Gastrocnemius medialis (tissue), 4 donors: Measurements from ENCODE around the gene ENOX1. TPM values are rescaled to one million over a fixed set of nuclear protein-coding genes. Genes with fewer than 3 reads are reported as not detected.

Experiments
- ATAC-seq, 2 donors: fragments of 150-250 bp; one replicate each; pipeline ENCODE4 v1.9.1; 2016
- DNase-seq, 2 donors: peaks; one replicate each; pipeline ENCODE4 v3.0.0-alpha.2; 2019
- H3K27ac ChIP-seq, 4 donors: fragments of 200-600 bp; sonication (generic); 1 replicate in 1 of 4; 2 replicates in 3 of 4; pipeline ENCODE4 v1.5.1; 2016 to 2018; ENCODE audit warnings: mild to moderate bottlenecking in 2 of 4, moderate library complexity in 1 of 4
- H3K27me3 ChIP-seq, 3 donors: fragments of 200-600 bp; sonication (generic) in 2 of 3; 1 replicate in 1 of 3; 2 replicates in 2 of 3; pipeline versions ENCODE4 v1.5.1 to v1.6.0; 2016 to 2019; ENCODE audit warnings: mild to moderate bottlenecking in 1 of 3, moderate library complexity in 1 of 3
- H3K36me3 ChIP-seq, 2 donors: fragments of 200-600 bp; sonication (generic) in 1 of 2; one replicate each; pipeline ENCODE4 v1.5.1; 2017 to 2018
- H3K4me1 ChIP-seq, 2 donors: fragments of 200-600 bp; sonication (generic) in 1 of 2; one replicate each; pipeline ENCODE4 v1.5.1; 2016 to 2017; ENCODE audit warnings: mild to moderate bottlenecking in 2 of 2
- H3K4me3 ChIP-seq, 4 donors: fragments of 200-600 bp; sonication (generic) in 3 of 4; 1 replicate in 1 of 4; 2 replicates in 3 of 4; pipeline ENCODE4 v1.5.1; 2016 to 2019; ENCODE audit warnings: mild to moderate bottlenecking in 2 of 4
- H3K9me3 ChIP-seq, 3 donors: fragments of 200-600 bp; sonication (generic) in 2 of 3; 1 replicate in 1 of 3; 2 replicates in 2 of 3; pipeline ENCODE4 v1.5.1; 2016 to 2019
- POLR2A ChIP-seq, 2 donors: fragments of 450-650 bp; IDR thresholded peaks; one replicate each; pipeline ENCODE4 v1.6.1; 2017; ENCODE audit warnings: antibody characterized with exemption in 2 of 2, mild to moderate bottlenecking in 2 of 2, moderate library complexity in 2 of 2
- in situ Hi-C, 4 donors: fragments of 200-750 bp; cut with MboI; loops; one replicate each; pipeline versions ENCODE4 v1.15.0 to v1.8.0; 2017; ENCODE audit warnings: low sequenced_read_pairs in 4 of 4
- intact Hi-C: fragments of 100-400 bp; cut with DNase I; formaldehyde crosslinking; loops from one replicate; pipeline ENCODE4 v1.15.1; 2023; ENCODE audit warnings: low total_unique reads
- total RNA-seq, 4 donors: library from RNA; depleted of rRNA; stranded (reverse); fragments of >200 nt; gene quantifications; one replicate each; pipeline versions ENCODE4 v1.1.0 to v1.2.3, GENCODE V29; 2016
- TF ChIP-seq, protein P1 (sequence below), 5 experiments: fragments of 450-650 bp in 3 of 5; fragments of 200-600 bp in 2 of 5; sonication (generic) in 2 of 5; IDR thresholded peaks in 4 of 5; conservative IDR thresholded peaks in 1 of 5; 1 replicate in 4 of 5; 2 replicates in 1 of 5; pipeline ENCODE4 v1.5.1; 2016 to 2019; ENCODE audit warnings: antibody characterized with exemption in 5 of 5, mild to moderate bottlenecking in 3 of 5, moderate library complexity in 3 of 5

The ENOX1 gene
- total RNA-seq, 4 donors from 2014 or later, result 0.46 to 3.5 (median 1.8) TPM

DNA sequence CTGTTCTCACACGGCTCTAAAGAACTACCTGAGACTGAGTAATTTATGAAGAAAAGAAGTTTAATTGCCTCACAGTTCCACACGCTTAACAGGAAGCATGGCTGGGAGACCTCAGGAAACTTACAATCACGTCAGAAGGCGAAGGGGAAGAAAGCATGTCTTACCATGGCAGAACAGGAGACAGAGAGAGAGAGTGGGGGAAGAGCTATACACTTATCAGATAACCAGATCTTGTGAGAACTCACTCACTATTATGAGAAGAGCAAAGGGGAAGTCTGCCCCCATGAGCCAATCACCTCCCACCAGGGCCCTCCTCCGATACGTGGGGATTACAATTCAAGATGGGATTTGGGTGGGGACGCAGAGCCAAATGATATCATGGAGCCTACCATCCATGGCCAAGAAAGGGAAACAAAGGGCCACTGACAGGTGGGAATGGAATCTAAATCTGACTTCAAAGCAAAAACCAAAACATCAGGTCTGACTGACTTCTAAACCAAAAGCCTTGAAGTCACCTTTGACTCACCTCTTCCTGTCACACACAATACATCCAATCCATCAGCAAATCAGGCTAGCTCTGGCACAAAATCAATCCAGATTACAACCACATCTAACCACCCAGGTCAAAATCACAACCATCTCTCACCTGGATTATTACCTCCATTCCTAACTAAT is 189.7 kb downstream of the ENOX1 start:
- in situ Hi-C loops, result no loop called here
- Histone ChIP-seq H3K4me1 (no peaks in the 10 kb centered on the region), H3K27ac (no peak overlapping the region), H3K4me3 (no peak overlapping the region), H3K36me3 (no peaks in the 10 kb centered on the region), H3K27me3 (no peaks in the 10 kb centered on the region), H3K9me3 (no peaks in the 10 kb centered on the region)
- ATAC-seq (no peak), DNase-seq (no peak)
- intact Hi-C loops, result no loop called here
- TF ChIP-seq POLR2A (IDR thresholded peaks at IDR 0.05), result no peak
- TF ChIP-seq, protein P1, sequence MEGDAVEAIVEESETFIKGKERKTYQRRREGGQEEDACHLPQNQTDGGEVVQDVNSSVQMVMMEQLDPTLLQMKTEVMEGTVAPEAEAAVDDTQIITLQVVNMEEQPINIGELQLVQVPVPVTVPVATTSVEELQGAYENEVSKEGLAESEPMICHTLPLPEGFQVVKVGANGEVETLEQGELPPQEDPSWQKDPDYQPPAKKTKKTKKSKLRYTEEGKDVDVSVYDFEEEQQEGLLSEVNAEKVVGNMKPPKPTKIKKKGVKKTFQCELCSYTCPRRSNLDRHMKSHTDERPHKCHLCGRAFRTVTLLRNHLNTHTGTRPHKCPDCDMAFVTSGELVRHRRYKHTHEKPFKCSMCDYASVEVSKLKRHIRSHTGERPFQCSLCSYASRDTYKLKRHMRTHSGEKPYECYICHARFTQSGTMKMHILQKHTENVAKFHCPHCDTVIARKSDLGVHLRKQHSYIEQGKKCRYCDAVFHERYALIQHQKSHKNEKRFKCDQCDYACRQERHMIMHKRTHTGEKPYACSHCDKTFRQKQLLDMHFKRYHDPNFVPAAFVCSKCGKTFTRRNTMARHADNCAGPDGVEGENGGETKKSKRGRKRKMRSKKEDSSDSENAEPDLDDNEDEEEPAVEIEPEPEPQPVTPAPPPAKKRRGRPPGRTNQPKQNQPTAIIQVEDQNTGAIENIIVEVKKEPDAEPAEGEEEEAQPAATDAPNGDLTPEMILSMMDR (IDR thresholded peaks at IDR 0.05 in 4 of 5, conservative IDR thresholded peaks at IDR 0.05 in 1 of 5), result no peak

DNA sequence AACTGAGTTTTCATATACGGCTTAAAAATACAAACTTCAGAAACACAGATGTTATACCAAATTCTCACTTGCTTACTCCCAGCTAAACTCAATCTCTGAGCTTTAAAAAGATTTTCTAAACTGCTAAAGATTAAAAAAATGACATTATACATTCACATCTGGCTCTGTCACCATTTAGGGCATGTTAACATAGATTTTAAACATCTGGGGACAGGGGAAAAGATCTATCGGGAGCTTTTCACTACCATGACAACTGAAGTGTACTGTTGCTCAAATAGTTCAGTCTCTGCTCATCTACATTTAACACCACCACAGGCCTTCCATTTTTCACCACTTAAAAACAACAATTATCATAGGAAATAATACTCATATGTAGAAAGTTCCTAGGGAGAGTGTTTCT is 190.8 kb downstream of the ENOX1 start:
- intact Hi-C loops (no loop called here), in situ Hi-C loops (no loop called here)
- Histone ChIP-seq H3K36me3 (no peaks in the 10 kb centered on the region), H3K27me3 (no peaks in the 10 kb centered on the region), H3K4me1 (no peaks in the 10 kb centered on the region), H3K4me3 (no peak overlapping the region), H3K27ac (no peak overlapping the region), H3K9me3 (no peaks in the 10 kb centered on the region)
- TF ChIP-seq, protein P1 (IDR thresholded peaks at IDR 0.05 in 4 of 5, conservative IDR thresholded peaks at IDR 0.05 in 1 of 5), result no peak
- no peak for TF ChIP-seq POLR2A (IDR thresholded peaks at IDR 0.05)
- DNase-seq (no peak), ATAC-seq (no peak)

DNA sequence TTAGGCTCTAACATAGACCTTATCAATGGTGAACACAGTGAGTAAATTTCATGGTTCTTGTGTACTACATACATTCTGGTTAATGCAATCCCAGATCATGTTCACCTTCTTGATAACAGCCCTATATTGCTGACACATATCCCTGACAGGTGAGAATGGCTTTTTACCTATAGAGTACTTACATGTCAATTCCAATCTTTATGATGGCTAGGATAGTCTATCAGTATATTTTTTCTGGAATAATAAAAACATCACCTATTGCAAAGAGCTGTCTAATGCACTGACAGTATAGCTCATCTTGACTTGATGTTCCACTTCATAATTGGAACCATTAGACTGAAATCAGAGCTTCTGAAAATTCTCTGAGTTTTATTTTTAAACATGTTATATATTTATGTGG is 199.4 kb downstream of the ENOX1 start:
- Histone ChIP-seq H3K36me3 (no peaks in the 10 kb centered on the region), H3K4me3 (no peak overlapping the region), H3K4me1 (no peaks in the 10 kb centered on the region), H3K9me3 (no peaks in the 10 kb centered on the region), H3K27me3 (no peaks in the 10 kb centered on the region), H3K27ac (no peak overlapping the region)
- DNase-seq (no peak), ATAC-seq (no peak)
- TF ChIP-seq, protein P1 (IDR thresholded peaks at IDR 0.05 in 4 of 5, conservative IDR thresholded peaks at IDR 0.05 in 1 of 5), result no peak
- TF ChIP-seq POLR2A (IDR thresholded peaks at IDR 0.05), result no peak
- in situ Hi-C loops (no loop called here), intact Hi-C loops (no loop called here)

DNA sequence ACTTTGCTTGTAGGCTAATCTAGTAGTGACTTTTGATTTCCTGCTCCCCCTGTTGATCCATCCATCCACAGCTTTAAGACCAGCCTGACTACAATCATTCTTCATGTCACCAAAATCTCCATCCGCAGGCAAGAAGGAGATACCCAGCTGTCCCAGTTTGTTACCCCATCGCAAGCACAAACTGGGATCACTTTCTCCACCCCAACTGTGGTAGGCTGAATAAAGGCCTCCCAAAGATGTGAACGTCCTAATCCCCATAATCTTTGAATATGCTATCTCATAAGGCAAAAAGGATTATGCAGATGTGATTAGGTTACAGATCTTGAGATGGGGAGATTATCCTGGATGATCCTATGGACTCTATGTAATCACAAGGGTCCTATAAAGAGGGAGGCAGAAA is 202.0 kb downstream of the ENOX1 start:
- Histone ChIP-seq H3K4me3 (no peak overlapping the region), H3K27me3 (no peaks in the 10 kb centered on the region), H3K27ac (no peak overlapping the region), H3K4me1 (no peaks in the 10 kb centered on the region), H3K36me3 (no peaks in the 10 kb centered on the region), H3K9me3 (no peaks in the 10 kb centered on the region)
- TF ChIP-seq, protein P1 (IDR thresholded peaks at IDR 0.05 in 4 of 5, conservative IDR thresholded peaks at IDR 0.05 in 1 of 5), result no peak
- TF ChIP-seq POLR2A (IDR thresholded peaks at IDR 0.05), result no peak
- in situ Hi-C loops (no loop called here), intact Hi-C loops (no loop called here)
- ATAC-seq, result no peak
- no peak for DNase-seq

DNA sequence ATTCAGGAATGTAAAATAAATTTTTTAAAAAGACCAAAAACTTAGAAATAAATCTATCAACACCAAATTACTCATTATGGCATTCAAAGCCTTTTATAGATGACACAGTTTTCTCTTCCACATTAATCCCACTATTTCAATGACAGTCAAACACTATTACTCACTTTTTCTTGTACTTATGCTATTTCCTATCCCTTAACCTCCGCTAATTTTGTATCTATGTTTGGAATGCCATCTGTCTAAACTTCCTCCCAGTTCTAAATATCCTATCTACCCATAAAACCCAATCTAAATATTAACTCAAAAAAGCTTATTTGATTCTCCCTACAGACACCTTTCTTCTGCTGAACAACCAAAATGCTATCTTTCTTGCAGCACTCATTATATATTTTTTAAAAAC is 203.5 kb downstream of the ENOX1 start:
- H3K4me1 ChIP-seq, result no peaks in the 10 kb centered on the region
- DNase-seq (no peak), ATAC-seq (no peak)
- in situ Hi-C loops, result no loop called here
- intact Hi-C loops, result no loop called here
- no peaks in the 10 kb centered on the region for H3K9me3 ChIP-seq
- no peaks in the 10 kb centered on the region for H3K27me3 ChIP-seq
- H3K4me3 ChIP-seq, result no peak overlapping the region
- no peak overlapping the region for H3K27ac ChIP-seq
- TF ChIP-seq POLR2A (IDR thresholded peaks at IDR 0.05), result no peak
- H3K36me3 ChIP-seq, result no peaks in the 10 kb centered on the region
